ENCODE data around the gene TP63.

The TP63 gene

GRCh38 chr3:189824629-189825312, 193.6 kb downstream of the TP63 start:
- DNase-seq = no peak

GRCh38 chr3:189826566-189826965, 195.4 kb downstream of the TP63 start:
- no peak for DNase-seq

DNA sequence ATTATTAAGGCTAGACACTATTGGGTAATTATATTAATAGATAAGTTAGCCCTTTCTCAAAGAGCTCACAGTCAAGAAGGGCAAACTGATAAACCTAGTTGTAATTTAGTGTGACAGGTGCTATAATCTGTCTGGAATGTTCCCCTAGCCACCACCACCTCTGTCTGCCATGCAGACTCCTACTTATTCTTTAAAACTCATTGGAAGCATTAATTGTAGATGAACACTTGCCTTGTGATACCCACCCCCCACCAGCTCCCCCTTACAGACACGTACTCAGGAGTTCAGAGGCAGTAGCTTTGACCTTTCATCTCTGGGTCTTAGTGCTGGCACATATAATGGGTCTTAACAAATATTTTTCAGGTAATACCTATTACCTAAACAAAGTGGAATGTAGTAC, 195.9 kb downstream of the TP63 start:
- DNase-seq = no peak

GRCh38 chr3:189830401-189830800, 199.2 kb downstream of the TP63 start:
- DNase-seq = no peak

- no peak for DNase-seq
Observed at GRCh38 chr3:189833266-189833665, 202.1 kb downstream of the TP63 start.

- no peak for DNase-seq
Observed at GRCh38 chr3:189833996-189834395, 202.8 kb downstream of the TP63 start.

DNA sequence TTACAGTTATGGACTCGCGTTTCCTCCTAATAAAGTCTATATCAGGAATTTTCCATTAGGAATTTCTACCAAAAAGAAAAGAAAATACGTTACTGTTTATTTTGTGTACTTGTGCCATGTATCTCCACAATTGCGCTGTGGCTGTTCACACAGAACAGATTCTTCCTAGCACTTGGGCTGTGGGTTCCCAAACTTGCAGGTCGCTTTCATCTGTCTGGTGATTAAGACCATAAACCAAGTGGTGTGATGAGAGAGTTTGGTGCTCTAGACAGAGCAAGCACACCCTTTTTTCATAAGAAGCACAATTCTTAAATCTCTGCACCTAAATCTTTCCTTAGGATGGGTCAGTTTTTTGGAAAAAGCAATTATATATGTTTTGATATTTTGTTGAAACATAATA, 203.3 kb downstream of the TP63 start:
- no peak for DNase-seq

DNA sequence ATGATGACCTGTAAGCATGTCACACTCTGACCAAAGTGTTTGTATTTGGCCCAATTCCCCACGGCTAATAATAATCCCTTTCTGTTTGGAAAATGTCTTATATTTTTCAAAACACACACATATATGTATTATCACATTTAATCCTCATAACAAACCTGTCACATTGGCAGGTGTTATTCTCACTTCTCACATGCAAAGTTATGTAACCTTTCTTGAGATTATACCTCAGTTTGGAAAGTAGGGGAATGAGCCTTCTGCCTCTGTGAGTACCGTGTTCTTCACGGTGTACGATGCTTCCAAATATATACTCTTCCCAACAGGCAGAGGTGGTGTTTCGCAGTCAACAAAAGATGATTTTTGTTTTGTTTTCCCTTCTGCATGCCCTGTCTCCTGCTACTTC, 205.6 kb downstream of the TP63 start:
- DNase-seq = no peak

DNA sequence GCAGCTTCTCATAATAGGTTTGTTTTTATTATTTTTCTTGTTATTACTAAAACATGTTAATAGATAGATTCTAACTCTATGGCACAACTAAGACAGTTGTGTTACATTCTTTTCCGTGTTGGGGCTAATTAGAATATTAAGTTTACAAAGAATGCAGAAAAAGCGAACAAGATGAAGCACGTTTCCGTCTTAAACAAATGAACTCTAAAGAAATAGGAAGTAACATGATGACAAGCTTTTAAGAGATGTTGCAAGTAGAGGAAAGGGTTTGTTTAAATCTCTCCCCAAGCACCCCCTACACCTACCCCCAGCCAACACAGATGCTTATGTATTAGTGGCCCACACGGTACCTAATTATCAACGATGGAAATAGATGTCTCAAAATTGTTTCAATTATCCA, 207.1 kb downstream of the TP63 start:
- no peak for DNase-seq

- no peak for DNase-seq
Observed at GRCh38 chr3:189839576-189839975, 208.4 kb downstream of the TP63 start.

DNA sequence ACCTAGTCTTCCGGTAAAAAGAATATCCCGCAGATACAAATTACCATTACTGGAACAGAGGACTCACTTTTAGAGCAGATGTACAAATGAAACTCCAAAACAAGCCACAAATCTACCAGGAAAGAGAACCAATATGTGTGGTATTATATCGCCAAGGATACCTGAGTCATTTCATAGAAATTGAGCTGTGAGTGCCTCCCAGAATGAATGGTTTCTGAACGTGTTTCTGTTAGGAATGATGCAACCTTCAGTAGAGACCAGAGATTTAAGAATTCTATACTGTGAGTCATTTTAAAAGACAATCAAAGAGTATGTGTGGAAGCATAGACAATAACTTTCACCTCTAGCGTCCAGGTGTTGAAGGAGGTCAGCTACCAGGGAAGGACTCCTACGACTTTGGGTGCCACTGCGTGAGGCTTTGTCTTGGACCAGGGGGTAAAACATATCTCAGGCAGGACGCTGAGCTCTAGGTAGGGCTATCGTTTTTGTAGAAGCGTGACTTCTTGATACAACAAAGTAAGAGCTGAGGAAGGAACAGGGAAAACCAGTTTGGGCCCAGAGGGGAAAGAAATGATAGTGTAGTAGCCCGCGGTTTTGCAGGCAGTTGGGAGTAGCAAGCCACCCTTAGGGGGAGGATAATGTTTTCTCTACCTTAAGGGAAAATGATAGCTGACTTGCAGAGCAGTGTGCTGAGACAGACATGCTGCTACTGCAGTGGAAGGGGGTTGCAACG, 210.4 kb downstream of the TP63 start:
- no peak for DNase-seq

DNA sequence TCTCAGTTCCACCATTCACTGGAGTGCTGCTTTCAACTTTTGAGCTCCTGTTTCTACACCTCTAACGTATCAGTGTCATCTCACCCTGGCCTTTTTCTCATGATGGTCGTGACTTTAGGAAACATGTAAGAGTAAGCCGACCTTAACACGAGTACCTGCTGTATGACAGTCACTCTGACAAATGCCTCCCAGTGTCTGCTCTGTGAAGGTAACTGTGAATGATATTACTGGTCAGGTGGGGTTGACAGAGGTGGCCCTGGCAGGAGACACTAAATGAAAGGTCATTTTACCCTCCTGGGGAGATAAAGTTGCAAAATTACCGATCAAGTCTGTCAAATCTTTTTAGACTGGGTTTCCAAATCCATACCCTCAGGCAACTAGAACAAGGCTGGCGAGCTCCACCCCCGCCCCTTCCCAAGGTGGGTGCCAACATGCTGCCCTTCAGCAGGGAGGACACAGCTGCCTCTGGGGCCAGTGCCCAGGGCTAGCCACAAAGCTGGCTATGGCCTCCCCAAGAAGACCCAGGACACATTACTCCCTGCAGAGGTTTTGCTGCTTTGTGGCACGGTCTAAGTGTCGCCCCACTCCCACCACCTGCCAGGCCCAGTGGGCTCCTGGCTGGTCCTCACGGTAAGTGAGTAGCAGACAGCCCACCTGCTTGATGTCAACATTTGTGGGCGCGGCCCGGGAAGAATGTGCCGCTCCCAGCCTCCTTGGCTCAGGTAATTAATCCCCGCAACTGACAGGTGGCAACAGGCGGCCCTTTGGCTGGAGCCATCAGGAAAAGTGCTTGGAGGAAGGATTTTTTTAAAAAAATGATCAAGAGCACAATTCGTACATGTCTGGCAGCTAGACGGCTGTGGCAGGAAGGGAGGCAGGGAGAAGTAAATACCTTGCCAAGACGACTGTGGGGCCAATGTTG, 211.8 kb downstream of the TP63 start:
- no peak for DNase-seq

DNA sequence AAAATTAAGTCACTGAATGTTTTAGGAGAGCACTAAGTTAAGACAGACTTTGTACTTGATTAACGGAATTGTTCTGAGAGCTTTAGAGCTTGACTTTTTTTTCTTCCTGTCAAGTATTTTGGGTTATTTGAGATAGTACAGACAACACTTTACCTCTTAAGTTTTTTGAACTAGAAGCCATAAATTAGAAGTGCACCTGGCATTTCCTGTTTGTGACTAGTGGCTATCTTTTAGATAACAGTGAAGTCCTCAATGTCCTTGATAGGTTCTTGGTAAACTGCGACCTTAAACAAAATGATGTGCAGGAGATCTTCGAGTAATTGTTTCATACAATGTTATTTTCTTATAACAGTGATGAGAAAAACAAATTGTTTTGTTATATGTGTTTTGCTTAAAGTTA, 213.9 kb downstream of the TP63 start:
- peak; percentile 10 for DNase-seq

- DNase-seq = no peak
Observed at GRCh38 chr3:189848395-189849040, 217.3 kb downstream of the TP63 start.

GRCh38 chr3:189849262-189849661, 218.1 kb downstream of the TP63 start:
- no peak for DNase-seq

GRCh38 chr3:189851682-189852081, 220.5 kb downstream of the TP63 start:
- no peak for DNase-seq

- DNase-seq = no peak
Observed at GRCh38 chr3:189853906-189854305, 222.7 kb downstream of the TP63 start.

- DNase-seq = no peak
Observed at GRCh38 chr3:189860296-189860695, 229.1 kb downstream of the TP63 start.

DNA sequence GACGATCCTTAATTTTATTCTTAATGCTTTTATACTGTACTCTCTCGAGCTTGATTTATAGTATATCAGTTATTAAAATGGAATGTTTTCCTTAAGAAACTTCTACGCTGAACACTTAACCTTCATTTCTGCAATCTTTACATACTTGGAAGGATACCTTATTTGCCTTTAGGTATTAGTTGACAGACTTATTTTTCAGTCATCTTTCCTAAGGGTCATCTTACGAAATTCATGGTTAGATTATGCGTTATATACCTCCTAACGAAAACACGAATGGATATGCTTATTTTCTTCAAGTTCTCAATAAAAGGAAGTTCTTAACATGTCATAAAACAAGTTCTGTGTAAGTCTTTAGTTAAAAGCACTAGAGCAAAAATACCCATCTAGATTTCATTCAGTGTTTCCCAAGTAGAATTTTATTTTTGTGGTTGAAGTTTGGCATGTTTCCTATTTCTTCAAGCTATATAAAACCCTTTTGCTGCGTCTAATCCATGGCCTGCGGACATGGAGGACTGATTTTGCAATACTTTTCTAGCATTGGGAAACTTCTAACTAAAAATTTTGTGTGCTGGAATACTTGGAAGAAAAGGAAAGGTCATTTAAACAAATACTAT, 231.3 kb downstream of the TP63 start:
- no peak for DNase-seq

DNA sequence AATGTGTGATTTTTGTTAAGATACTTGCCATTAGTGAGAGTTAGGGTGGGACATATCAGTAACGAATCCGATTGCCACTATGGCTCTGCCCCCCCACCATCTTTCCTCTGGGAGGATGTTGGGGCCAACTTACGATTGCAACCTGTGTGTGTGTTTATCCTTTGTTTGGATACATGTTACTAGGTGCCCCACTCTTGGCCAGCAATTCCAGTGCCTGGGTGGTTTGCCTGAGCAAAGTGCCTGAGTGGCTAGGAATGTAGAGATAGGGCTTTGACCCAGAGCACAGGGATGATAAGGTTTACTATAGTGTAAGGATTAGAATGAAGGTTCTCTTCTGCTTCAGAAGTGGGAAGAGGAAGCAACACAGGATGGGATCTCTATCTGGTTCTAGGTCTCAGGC, 231.8 kb downstream of the TP63 start:
- DNase-seq = no peak

DNA sequence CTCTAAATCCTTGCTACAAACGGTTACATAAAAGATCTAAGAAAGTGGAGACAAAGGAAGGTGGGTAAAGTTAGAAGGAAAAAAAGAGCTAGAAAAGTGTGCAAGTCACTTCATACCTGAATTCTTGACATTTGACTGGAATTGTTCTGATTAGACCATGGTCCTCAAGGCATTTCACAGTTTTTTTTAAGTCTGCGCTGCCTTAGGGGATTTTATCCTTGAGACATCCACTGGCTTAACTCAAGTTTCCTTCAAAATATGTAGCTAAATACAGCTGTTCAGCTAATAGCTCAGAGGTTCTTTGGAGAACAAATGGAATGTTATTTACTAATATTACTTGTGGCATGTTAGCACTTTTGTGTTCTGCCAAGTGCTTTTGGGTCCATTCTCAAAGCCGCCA, 236.9 kb downstream of the TP63 start:
- DNase-seq = no peak

DNA sequence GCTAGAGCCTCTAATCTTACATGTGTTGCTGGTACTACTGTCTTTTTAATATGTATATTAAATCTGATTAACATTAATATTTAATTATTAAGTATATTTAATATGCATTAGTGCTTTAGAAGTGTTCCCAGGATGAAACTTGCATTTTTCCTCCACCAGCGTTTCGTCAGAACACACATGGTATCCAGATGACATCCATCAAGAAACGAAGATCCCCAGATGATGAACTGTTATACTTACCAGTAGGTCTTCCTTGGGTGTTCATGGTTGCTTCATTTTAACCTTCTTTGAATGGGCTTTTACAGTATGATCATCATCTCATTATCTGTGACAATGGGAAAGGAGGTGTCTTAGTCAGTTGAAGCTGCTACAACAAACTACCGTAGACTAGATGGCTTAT, 238.0 kb downstream of the TP63 start:
- no peak for DNase-seq

DNA sequence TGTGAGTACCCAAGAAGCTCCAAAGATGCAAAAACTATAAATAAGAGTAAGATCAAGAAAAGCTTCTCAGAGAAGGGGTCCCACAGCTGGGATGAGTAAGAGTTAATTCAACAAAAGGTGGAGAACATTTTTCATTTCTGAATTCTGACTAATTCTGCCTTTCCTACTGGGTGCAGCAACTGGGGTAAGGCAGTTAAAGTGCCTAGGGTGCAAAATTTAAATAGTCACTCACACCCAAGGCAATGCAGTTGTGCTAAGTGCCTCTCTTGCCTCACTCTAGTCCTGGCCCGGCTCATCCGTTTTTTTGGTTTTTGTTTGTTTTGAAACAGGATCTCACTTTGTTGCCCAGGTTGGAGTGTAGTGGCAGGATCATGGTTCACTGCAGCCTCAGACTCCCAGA, 240.2 kb downstream of the TP63 start:
- peak; percentile 13 for DNase-seq

Measured in NCI-H510A treated with DMSO at 0.1 percent for 48 hours (cell line).